AG09309 (cell line): ENCODE measurements around the gene GGNBP2.

ENCODE experiments used
- DNase-seq: peaks from one replicate; pipeline ENCODE4 v3.0.0-alpha.2; 2010; ENCODE audit warnings: low read depth
- H3K4me3 ChIP-seq: 2 replicates; pipeline ENCODE4 v1.5.1; 2011; ENCODE audit warnings: mild to moderate bottlenecking, low read depth, low read length, moderate library complexity; ENCODE audit not compliant: control insufficient read depth
- TF ChIP-seq, protein P1 (sequence below): IDR thresholded peaks from 2 replicates; pipeline ENCODE4 v1.5.1; 2011; ENCODE audit warnings: mild to moderate bottlenecking, low read depth, low read length, inconsistent platforms; ENCODE audit not compliant: insufficient read depth, control insufficient read depth; ENCODE audit errors: missing control alignments

GGNBP2 gene

GRCh38 chr17:36547776-36548175, 3.1 kb downstream of the GGNBP2 start:
- no peak for DNase-seq
- TF ChIP-seq, protein P1, sequence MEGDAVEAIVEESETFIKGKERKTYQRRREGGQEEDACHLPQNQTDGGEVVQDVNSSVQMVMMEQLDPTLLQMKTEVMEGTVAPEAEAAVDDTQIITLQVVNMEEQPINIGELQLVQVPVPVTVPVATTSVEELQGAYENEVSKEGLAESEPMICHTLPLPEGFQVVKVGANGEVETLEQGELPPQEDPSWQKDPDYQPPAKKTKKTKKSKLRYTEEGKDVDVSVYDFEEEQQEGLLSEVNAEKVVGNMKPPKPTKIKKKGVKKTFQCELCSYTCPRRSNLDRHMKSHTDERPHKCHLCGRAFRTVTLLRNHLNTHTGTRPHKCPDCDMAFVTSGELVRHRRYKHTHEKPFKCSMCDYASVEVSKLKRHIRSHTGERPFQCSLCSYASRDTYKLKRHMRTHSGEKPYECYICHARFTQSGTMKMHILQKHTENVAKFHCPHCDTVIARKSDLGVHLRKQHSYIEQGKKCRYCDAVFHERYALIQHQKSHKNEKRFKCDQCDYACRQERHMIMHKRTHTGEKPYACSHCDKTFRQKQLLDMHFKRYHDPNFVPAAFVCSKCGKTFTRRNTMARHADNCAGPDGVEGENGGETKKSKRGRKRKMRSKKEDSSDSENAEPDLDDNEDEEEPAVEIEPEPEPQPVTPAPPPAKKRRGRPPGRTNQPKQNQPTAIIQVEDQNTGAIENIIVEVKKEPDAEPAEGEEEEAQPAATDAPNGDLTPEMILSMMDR = no peak
- H3K4me3 ChIP-seq = peak overlapping the region; percentile 4

GRCh38 chr17:36550491-36551417, 6.0 kb downstream of the GGNBP2 start:
- DNase-seq = no peak
- TF ChIP-seq, protein P1 = no peak
- H3K4me3 ChIP-seq = no peak overlapping the region

DNA sequence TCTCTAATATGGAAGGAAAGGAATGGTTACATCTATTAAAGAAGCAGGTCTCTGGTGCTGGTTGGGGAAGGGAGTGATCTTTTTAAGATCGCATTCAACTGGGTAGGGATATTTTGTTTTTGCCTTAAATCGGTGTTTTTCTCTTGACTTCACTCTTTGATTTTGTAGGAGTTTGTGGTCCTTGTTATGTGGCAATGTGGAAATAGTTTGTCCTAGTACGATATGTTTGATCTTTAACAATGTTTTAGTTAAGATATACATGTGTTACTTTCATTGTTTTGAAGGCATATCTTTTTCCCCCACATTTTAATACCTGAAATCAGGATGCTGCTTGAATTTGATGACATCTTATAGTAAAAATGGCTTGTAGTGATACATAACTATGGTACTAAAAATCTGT, 8.7 kb downstream of the GGNBP2 start:
- TF ChIP-seq, protein P1 = no peak
- no peak overlapping the region for H3K4me3 ChIP-seq
- DNase-seq = no peak

- H3K4me3 ChIP-seq = no peak overlapping the region
- DNase-seq = no peak
- TF ChIP-seq, protein P1 = no peak
Observed at GRCh38 chr17:36566081-36566480, 21.4 kb downstream of the GGNBP2 start.

- H3K4me3 ChIP-seq = no peak overlapping the region
- TF ChIP-seq, protein P1 = no peak
- DNase-seq = no peak
Observed at GRCh38 chr17:36575028-36575427, 30.3 kb downstream of the GGNBP2 start.

DNA sequence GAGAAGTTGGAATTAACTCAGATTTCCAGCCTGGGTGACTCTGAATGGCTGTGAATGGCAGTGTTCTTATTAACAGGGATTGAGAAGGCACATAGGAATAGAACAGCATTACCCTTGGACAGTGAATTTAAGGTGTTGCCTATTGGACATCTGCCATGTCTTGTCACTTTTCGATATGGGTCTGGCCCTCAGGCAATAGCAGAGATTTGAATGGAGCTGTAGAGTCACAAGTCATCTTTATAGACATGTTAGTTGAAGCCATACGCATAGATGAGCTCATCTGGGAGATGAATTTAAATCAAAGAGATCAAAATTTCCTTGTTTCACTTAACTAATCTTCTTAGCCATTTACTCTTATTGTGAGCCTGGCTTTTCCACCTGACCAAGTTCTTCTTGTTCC, 32.1 kb downstream of the GGNBP2 start:
- TF ChIP-seq, protein P1 = no peak
- no peak for DNase-seq
- no peak overlapping the region for H3K4me3 ChIP-seq
